ENCODE data around the gene LSM11.
A peak's percentile ranks its signal among the peaks of the same experiment; 100 is the strongest.
"Not testable (repeated sequence)": the region's sequence is repeated elsewhere in the genome, so short reads cannot be mapped to it uniquely, and the experiment has no call there.

The LSM11 gene

GRCh38 chr5:157743163-157744050 lies at the start of gene LSM11:
TSS of gene LSM11 (plus strand) at chr5:157743712. CDS start at chr5:157743751, 39 bp downstream.
- Histone ChIP-seq H3K9me3 (ENCODE audit: control insufficient read depth, insufficient read depth, low read length) (no peaks in the 10 kb centered on the region), H3K4me3 (ENCODE audit: low read length) (peak within 1 kb of the TSS; percentile 90), H3K27ac (ENCODE audit: low read length) (no peak within 1 kb of the TSS), H3K36me3 (ENCODE audit: control insufficient read depth, insufficient read depth, low read length) (peaks cover 5% of the 10 kb centered on the region; the same call in 1 of the 2 replicates), H3K4me1 (ENCODE audit: control insufficient read depth, insufficient read depth, low read length) (peaks cover 4% of the 10 kb centered on the region; the same call in 1 of the 2 replicates), H3K27me3 (ENCODE audit: control insufficient read depth, insufficient read depth, low read length) (peaks cover 7% of the 10 kb centered on the region; the same call in 1 of the 2 replicates)
- peak; percentile 50 for DNase-seq (ENCODE audit: low read depth, low spot score)
- WGBS (ENCODE audit: insufficient coverage, insufficient read length) = no CpG with 5 or more reads among the region's 79 CpGs

- not testable (repeated sequence) for H3K4me1 ChIP-seq (ENCODE audit: control insufficient read depth, insufficient read depth, low read length); H3K36me3 ChIP-seq (ENCODE audit: control insufficient read depth, insufficient read depth, low read length); H3K27ac ChIP-seq (ENCODE audit: low read length); H3K4me3 ChIP-seq (ENCODE audit: low read length); H3K9me3 ChIP-seq (ENCODE audit: control insufficient read depth, insufficient read depth, low read length); H3K27me3 ChIP-seq (ENCODE audit: control insufficient read depth, insufficient read depth, low read length); DNase-seq (ENCODE audit: low read depth, low spot score)
- WGBS (ENCODE audit: insufficient coverage, insufficient read length) = no CpG with 5 or more reads among the region's 25 CpGs
Measured at GRCh38 chr5:157693816-157694215, 49.7 kb upstream of the LSM11 start.

DNA sequence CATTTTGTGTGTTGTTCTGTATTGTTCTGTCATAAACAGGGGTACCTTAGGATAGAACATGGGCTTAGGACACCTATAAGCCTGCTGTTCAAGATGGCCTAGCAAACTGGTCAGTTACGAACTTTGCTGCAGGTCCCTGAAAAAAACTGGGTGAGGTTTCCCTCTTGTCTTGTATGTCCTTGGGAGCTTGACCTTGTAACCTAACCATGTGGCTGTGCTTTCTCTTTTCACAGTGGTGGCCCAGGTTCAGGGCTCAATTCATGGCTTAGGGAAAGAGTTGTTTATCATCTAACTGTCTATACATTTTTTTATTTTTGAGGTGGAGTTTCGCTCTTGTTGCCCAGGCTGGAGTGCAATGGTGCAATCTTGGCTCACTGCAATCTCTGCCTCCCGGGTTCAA lies 47.4 kb upstream of the LSM11 start:
- DNase-seq (ENCODE audit: low read depth, low spot score) = not testable (repeated sequence)
- WGBS (ENCODE audit: insufficient coverage, insufficient read length) = no CpG with 5 or more reads among the region's 3 CpGs

DNA sequence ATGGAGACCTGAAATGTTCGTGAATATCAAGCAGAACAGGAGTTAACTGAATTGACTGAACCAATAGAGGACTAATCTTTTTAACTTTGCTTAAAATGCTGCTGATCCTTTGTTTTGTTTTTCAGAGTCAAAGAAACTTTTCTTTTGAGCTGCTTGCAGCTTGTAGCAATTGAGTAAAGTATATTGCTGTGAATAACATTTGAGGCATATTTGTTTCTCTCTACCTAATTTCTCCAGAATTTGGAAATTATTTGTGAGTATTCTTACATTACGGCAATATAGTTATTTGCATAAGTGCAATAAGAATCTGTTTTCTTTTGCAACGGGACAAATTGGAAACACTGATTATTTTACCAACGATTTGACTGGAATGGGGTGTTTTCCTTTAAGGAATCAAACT lies 44.8 kb upstream of the LSM11 start:
- H3K27me3 ChIP-seq (ENCODE audit: control insufficient read depth, insufficient read depth, low read length); H3K4me3 ChIP-seq (ENCODE audit: low read length); H3K36me3 ChIP-seq (ENCODE audit: control insufficient read depth, insufficient read depth, low read length); H3K4me1 ChIP-seq (ENCODE audit: control insufficient read depth, insufficient read depth, low read length); H3K9me3 ChIP-seq (ENCODE audit: control insufficient read depth, insufficient read depth, low read length); DNase-seq (ENCODE audit: low read depth, low spot score); H3K27ac ChIP-seq (ENCODE audit: low read length): not testable (repeated sequence)
- no CpG with 5 or more reads among the region's 4 CpGs for WGBS (ENCODE audit: insufficient coverage, insufficient read length)

More for the DNA sequence above, 47.4 kb upstream of the LSM11 start:
- H3K27ac ChIP-seq (ENCODE audit: low read length); H3K36me3 ChIP-seq (ENCODE audit: control insufficient read depth, insufficient read depth, low read length); H3K9me3 ChIP-seq (ENCODE audit: control insufficient read depth, insufficient read depth, low read length); H3K4me3 ChIP-seq (ENCODE audit: low read length); H3K27me3 ChIP-seq (ENCODE audit: control insufficient read depth, insufficient read depth, low read length); H3K4me1 ChIP-seq (ENCODE audit: control insufficient read depth, insufficient read depth, low read length): not testable (repeated sequence)

DNA sequence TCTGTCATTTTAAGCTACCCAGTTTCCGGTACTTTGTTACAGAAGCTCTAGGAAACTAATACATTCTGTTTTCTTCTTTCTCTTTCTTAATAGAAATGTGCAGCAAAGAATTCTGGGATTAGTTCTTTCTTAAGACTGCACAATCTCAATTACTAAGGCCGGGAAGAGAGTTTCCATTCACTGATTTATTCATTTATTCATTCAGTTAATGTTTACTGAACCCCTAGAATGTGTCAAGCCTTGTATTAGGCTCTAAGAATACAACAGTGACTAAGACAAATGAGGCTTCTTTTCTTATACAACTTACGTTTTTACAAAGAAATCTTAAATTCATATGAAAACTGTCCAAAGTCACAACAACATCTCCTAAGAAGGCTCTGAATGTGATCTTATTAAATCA lies 39.8 kb upstream of the LSM11 start:
- no peak for DNase-seq (ENCODE audit: low read depth, low spot score)
- no peaks in the 10 kb centered on the region for H3K4me1 ChIP-seq (ENCODE audit: control insufficient read depth, insufficient read depth, low read length)
- no peaks in the 10 kb centered on the region; the same call in 1 of the 2 replicates for H3K9me3 ChIP-seq (ENCODE audit: control insufficient read depth, insufficient read depth, low read length)
- H3K36me3 ChIP-seq (ENCODE audit: control insufficient read depth, insufficient read depth, low read length) = no peaks in the 10 kb centered on the region
- WGBS (ENCODE audit: insufficient coverage, insufficient read length) = no CpG with 5 or more reads among the region's 3 CpGs
- H3K27me3 ChIP-seq (ENCODE audit: control insufficient read depth, insufficient read depth, low read length) = no peaks in the 10 kb centered on the region
- no peak overlapping the region for H3K27ac ChIP-seq (ENCODE audit: low read length)
- no peak overlapping the region for H3K4me3 ChIP-seq (ENCODE audit: low read length)

- DNase-seq (ENCODE audit: low read depth, low spot score) = no peak
- no peaks in the 10 kb centered on the region for H3K36me3 ChIP-seq (ENCODE audit: control insufficient read depth, insufficient read depth, low read length)
- H3K4me1 ChIP-seq (ENCODE audit: control insufficient read depth, insufficient read depth, low read length) = no peaks in the 10 kb centered on the region
- no CpG with 5 or more reads among the region's 1 CpG for WGBS (ENCODE audit: insufficient coverage, insufficient read length)
- no peaks in the 10 kb centered on the region for H3K27me3 ChIP-seq (ENCODE audit: control insufficient read depth, insufficient read depth, low read length)
- no peak overlapping the region for H3K27ac ChIP-seq (ENCODE audit: low read length)
- no peaks in the 10 kb centered on the region for H3K9me3 ChIP-seq (ENCODE audit: control insufficient read depth, insufficient read depth, low read length)
- H3K4me3 ChIP-seq (ENCODE audit: low read length) = no peak overlapping the region
Measured at GRCh38 chr5:157708866-157709265, 34.6 kb upstream of the LSM11 start.

GRCh38 chr5:157709346-157709745 lies 34.2 kb upstream of the LSM11 start:
- Histone ChIP-seq H3K36me3 (ENCODE audit: control insufficient read depth, insufficient read depth, low read length) (no peaks in the 10 kb centered on the region), H3K27me3 (ENCODE audit: control insufficient read depth, insufficient read depth, low read length) (no peaks in the 10 kb centered on the region), H3K27ac (ENCODE audit: low read length) (no peak overlapping the region), H3K4me1 (ENCODE audit: control insufficient read depth, insufficient read depth, low read length) (no peaks in the 10 kb centered on the region), H3K9me3 (ENCODE audit: control insufficient read depth, insufficient read depth, low read length) (no peaks in the 10 kb centered on the region), H3K4me3 (ENCODE audit: low read length) (no peak overlapping the region)
- DNase-seq (ENCODE audit: low read depth, low spot score) = no peak

DNA sequence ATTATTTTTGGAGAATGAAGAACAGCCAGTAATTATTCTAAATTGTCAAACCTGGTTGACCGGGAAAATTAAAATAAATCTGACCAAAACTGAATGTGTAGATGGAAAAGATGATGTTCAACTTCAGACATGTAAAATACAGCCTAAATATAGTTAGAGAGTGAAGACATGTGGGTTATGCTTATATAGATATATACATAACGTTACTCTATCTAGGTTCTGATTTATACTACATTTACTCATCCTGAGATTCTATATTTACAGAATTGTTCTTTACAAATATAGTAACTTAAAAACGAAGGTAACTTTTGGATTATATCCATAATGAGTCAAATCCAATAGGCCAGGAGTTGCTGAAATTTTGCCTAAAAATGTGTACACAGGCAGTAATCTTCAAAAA lies 33.1 kb upstream of the LSM11 start:
- DNase-seq (ENCODE audit: low read depth, low spot score) = no peak
- WGBS (ENCODE audit: insufficient coverage, insufficient read length) = no CpG with 5 or more reads among the region's 3 CpGs
- Histone ChIP-seq H3K27me3 (ENCODE audit: control insufficient read depth, insufficient read depth, low read length) (no peaks in the 10 kb centered on the region), H3K36me3 (ENCODE audit: control insufficient read depth, insufficient read depth, low read length) (no peaks in the 10 kb centered on the region), H3K9me3 (ENCODE audit: control insufficient read depth, insufficient read depth, low read length) (no peaks in the 10 kb centered on the region), H3K4me1 (ENCODE audit: control insufficient read depth, insufficient read depth, low read length) (no peaks in the 10 kb centered on the region), H3K27ac (ENCODE audit: low read length) (no peak overlapping the region), H3K4me3 (ENCODE audit: low read length) (no peak overlapping the region)

GRCh38 chr5:157710882-157711281 lies 32.6 kb upstream of the LSM11 start:
- H3K9me3 ChIP-seq (ENCODE audit: control insufficient read depth, insufficient read depth, low read length) = no peaks in the 10 kb centered on the region
- no peak for DNase-seq (ENCODE audit: low read depth, low spot score)
- no peaks in the 10 kb centered on the region for H3K36me3 ChIP-seq (ENCODE audit: control insufficient read depth, insufficient read depth, low read length)
- no peak overlapping the region for H3K27ac ChIP-seq (ENCODE audit: low read length)
- no peaks in the 10 kb centered on the region for H3K27me3 ChIP-seq (ENCODE audit: control insufficient read depth, insufficient read depth, low read length)
- WGBS (ENCODE audit: insufficient coverage, insufficient read length) = no CpG with 5 or more reads among the region's 2 CpGs
- no peaks in the 10 kb centered on the region for H3K4me1 ChIP-seq (ENCODE audit: control insufficient read depth, insufficient read depth, low read length)
- H3K4me3 ChIP-seq (ENCODE audit: low read length) = no peak overlapping the region

- no CpG with 5 or more reads among the region's 4 CpGs for WGBS (ENCODE audit: insufficient coverage, insufficient read length)
- no peaks in the 10 kb centered on the region for H3K36me3 ChIP-seq (ENCODE audit: control insufficient read depth, insufficient read depth, low read length)
- H3K27ac ChIP-seq (ENCODE audit: low read length) = no peak overlapping the region
- DNase-seq (ENCODE audit: low read depth, low spot score) = no peak
- no peaks in the 10 kb centered on the region for H3K27me3 ChIP-seq (ENCODE audit: control insufficient read depth, insufficient read depth, low read length)
- no peak overlapping the region for H3K4me3 ChIP-seq (ENCODE audit: low read length)
- H3K4me1 ChIP-seq (ENCODE audit: control insufficient read depth, insufficient read depth, low read length) = no peaks in the 10 kb centered on the region
- no peaks in the 10 kb centered on the region for H3K9me3 ChIP-seq (ENCODE audit: control insufficient read depth, insufficient read depth, low read length)
Measured at GRCh38 chr5:157713830-157714595, 29.5 kb upstream of the LSM11 start.

DNA sequence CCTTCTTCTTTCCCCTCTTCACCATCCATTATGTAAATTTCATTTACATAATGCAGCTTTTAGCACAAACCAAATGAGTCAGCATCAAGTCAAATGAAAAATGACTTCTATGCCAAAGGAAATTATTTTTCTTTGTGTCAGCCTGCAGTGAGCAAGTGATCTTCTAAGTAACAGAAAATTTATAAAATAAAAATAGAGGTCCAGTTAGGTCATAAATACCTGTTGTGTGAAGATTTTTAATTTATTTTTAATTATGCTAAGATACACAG lies 29.0 kb upstream of the LSM11 start:
- H3K9me3 ChIP-seq (ENCODE audit: control insufficient read depth, insufficient read depth, low read length) = no peaks in the 10 kb centered on the region
- no peaks in the 10 kb centered on the region for H3K4me1 ChIP-seq (ENCODE audit: control insufficient read depth, insufficient read depth, low read length)
- no peak overlapping the region for H3K27ac ChIP-seq (ENCODE audit: low read length)
- DNase-seq (ENCODE audit: low read depth, low spot score) = no peak
- no peak overlapping the region for H3K4me3 ChIP-seq (ENCODE audit: low read length)
- H3K36me3 ChIP-seq (ENCODE audit: control insufficient read depth, insufficient read depth, low read length) = no peaks in the 10 kb centered on the region
- H3K27me3 ChIP-seq (ENCODE audit: control insufficient read depth, insufficient read depth, low read length) = no peaks in the 10 kb centered on the region
